Immature natural killer cell (primary cell): Measurements from ENCODE around the gene MSH2. TPM values are rescaled to one million over a fixed set of nuclear protein-coding genes. Genes with fewer than 3 reads are reported as not detected.
"Not testable (repeated sequence)": the region's sequence is repeated elsewhere in the genome, so short reads cannot be mapped to it uniquely, and the experiment has no call there.

Source experiments
- DNase-seq, 3 donors: peaks; one replicate each; pipeline ENCODE4 v3.0.0; 2022; ENCODE audit warnings: mixed read lengths in 1 of 3
- H3K27ac Mint-ChIP-seq, 6 donors: one replicate each; pipeline ENCODE4 v1.8.0; 2020; ENCODE audit warnings: mixed read lengths in 6 of 6, mild to moderate bottlenecking in 5 of 6, inconsistent platforms in 4 of 6, moderate library complexity in 3 of 6
- H3K27me3 Mint-ChIP-seq, 3 donors: one replicate each; pipeline ENCODE4 v1.8.0; 2020 to 2021; ENCODE audit warnings: low read depth in 3 of 3, mild to moderate bottlenecking in 3 of 3, mixed read lengths in 3 of 3, moderate library complexity in 3 of 3, inconsistent platforms in 1 of 3
- H3K36me3 Mint-ChIP-seq, 3 donors: one replicate each; pipeline ENCODE4 v1.8.0; 2020; ENCODE audit warnings: mixed read lengths in 3 of 3, inconsistent platforms in 2 of 3, mild to moderate bottlenecking in 2 of 3
- H3K4me1 Mint-ChIP-seq, 2 donors: one replicate each; pipeline ENCODE4 v1.8.0; 2020; ENCODE audit warnings: inconsistent platforms in 2 of 2, mild to moderate bottlenecking in 2 of 2, mixed read lengths in 2 of 2, moderate library complexity in 1 of 2
- H3K4me3 Mint-ChIP-seq, 5 donors: one replicate each; pipeline ENCODE4 v1.8.0; 2020; ENCODE audit warnings: mild to moderate bottlenecking in 5 of 5, mixed read lengths in 5 of 5, inconsistent platforms in 3 of 5, moderate library complexity in 3 of 5
- H3K9me3 Mint-ChIP-seq, 6 donors: one replicate each; pipeline ENCODE4 v1.8.0; 2020; ENCODE audit warnings: mild to moderate bottlenecking in 6 of 6, mixed read lengths in 6 of 6, inconsistent platforms in 4 of 6, moderate library complexity in 3 of 6
- polyA plus RNA-seq, 3 donors: library from polyadenylated mRNA; unstranded; fragments of 300-500 nt; fragmentation: Illumina TruSeq; gene quantifications; one replicate each; pipeline ENCODE4 v1.2.3, GENCODE V29; 2021

The MSH2 gene
- polyA plus RNA-seq, 3 donors from 2014 or later, result 22.9 to 34.2 (median 27.5) TPM

- no peak overlapping the region for H3K27ac Mint-ChIP-seq
- peaks cover 1 to 5% (median 2%) of the 10 kb centered on the region in 3 donors for H3K27me3 Mint-ChIP-seq
- DNase-seq, result no peak
- no peak overlapping the region for H3K4me3 Mint-ChIP-seq
- no peaks in the 10 kb centered on the region for H3K9me3 Mint-ChIP-seq
- H3K36me3 Mint-ChIP-seq, result no peaks in the 10 kb centered on the region
- H3K4me1 Mint-ChIP-seq, result no peaks in the 10 kb centered on the region
Measured at GRCh38 chr2:47389692-47390091, 13.3 kb upstream of the MSH2 start.

- peaks cover 7 to 11% (median 8%) of the 10 kb centered on the region in 3 donors for H3K27me3 Mint-ChIP-seq
- no peak for DNase-seq
- H3K4me1 Mint-ChIP-seq, result peaks cover 26 to 30% of the 10 kb centered on the region in 2 donors
- peaks cover 0 to 7% (median 4%) of the 10 kb centered on the region in 3 donors for H3K36me3 Mint-ChIP-seq
- no peaks in the 10 kb centered on the region for H3K9me3 Mint-ChIP-seq
- peak overlapping the region; percentile 86 to 99 (median 97) for H3K4me3 Mint-ChIP-seq
- H3K27ac Mint-ChIP-seq, result peak overlapping the region; percentile 85 to 96 (median 92)
Measured at GRCh38 chr2:47401789-47402554, 984 bp upstream of the MSH2 start.

GRCh38 chr2:47402555-47402804, 476 bp upstream of the MSH2 start:
- H3K4me3 Mint-ChIP-seq, result peak overlapping the region; percentile 86 to 99 (median 97)
- H3K27me3 Mint-ChIP-seq, result peaks cover 7 to 11% (median 10%) of the 10 kb centered on the region in 3 donors
- no peak for DNase-seq
- peak overlapping the region; percentile 85 to 96 (median 92) for H3K27ac Mint-ChIP-seq
- no peaks in the 10 kb centered on the region for H3K9me3 Mint-ChIP-seq
- H3K36me3 Mint-ChIP-seq, result peaks cover 0 to 7% (median 4%) of the 10 kb centered on the region in 3 donors
- peaks cover 26 to 34% of the 10 kb centered on the region in 2 donors for H3K4me1 Mint-ChIP-seq

GRCh38 chr2:47403609-47404193, 745 bp downstream of the MSH2 start:
- no peaks in the 10 kb centered on the region for H3K9me3 Mint-ChIP-seq
- no peak for DNase-seq
- H3K4me3 Mint-ChIP-seq, result peak overlapping the region; percentile 86 to 99 (median 97)
- peak overlapping the region; percentile 77 to 96 (median 90) for H3K27ac Mint-ChIP-seq
- H3K27me3 Mint-ChIP-seq, result peaks cover 7 to 11% (median 10%) of the 10 kb centered on the region in 3 donors
- H3K36me3 Mint-ChIP-seq, result peaks cover 0 to 16% (median 4%) of the 10 kb centered on the region in 3 donors
- H3K4me1 Mint-ChIP-seq, result peaks cover 28 to 44% of the 10 kb centered on the region in 2 donors

GRCh38 chr2:47404356-47404755, 1.4 kb downstream of the MSH2 start:
- Mint-ChIP-seq H3K36me3 (peaks cover 0 to 16% (median 4%) of the 10 kb centered on the region in 3 donors), H3K9me3 (no peaks in the 10 kb centered on the region), H3K4me3 (peak overlapping the region; percentile 86 to 99 (median 97)), H3K27ac (peak overlapping the region in 2 of 6 donors; percentile 63 to 85), H3K27me3 (peaks cover 7 to 11% (median 10%) of the 10 kb centered on the region in 3 donors), H3K4me1 (peaks cover 28 to 44% of the 10 kb centered on the region in 2 donors)
- DNase-seq, result no peak

GRCh38 chr2:47405757-47406156, 2.8 kb downstream of the MSH2 start:
- Mint-ChIP-seq H3K27ac (peak overlapping the region in 1 of 6 donors; percentile 45), H3K4me1 (peaks cover 28 to 44% of the 10 kb centered on the region in 2 donors), H3K9me3 (no peaks in the 10 kb centered on the region), H3K27me3 (peaks cover 7 to 11% (median 10%) of the 10 kb centered on the region in 3 donors), H3K4me3 (peak overlapping the region in 3 of 5 donors; percentile 18 to 52 (median 49)), H3K36me3 (peaks cover 0 to 16% (median 4%) of the 10 kb centered on the region in 3 donors)
- DNase-seq, result no peak

GRCh38 chr2:47406649-47407330, 3.8 kb downstream of the MSH2 start:
- not testable (repeated sequence) for H3K4me3 Mint-ChIP-seq, H3K9me3 Mint-ChIP-seq, DNase-seq, H3K27ac Mint-ChIP-seq
- H3K36me3 Mint-ChIP-seq, result peaks cover 0 to 16% (median 4%) of the 10 kb centered on the region in 3 donors
- H3K4me1 Mint-ChIP-seq, result peaks cover 28 to 44% of the 10 kb centered on the region in 2 donors
- H3K27me3 Mint-ChIP-seq, result peaks cover 7 to 11% (median 10%) of the 10 kb centered on the region in 3 donors

- H3K27me3 Mint-ChIP-seq, DNase-seq, H3K9me3 Mint-ChIP-seq, H3K27ac Mint-ChIP-seq, H3K4me3 Mint-ChIP-seq: not testable (repeated sequence)
- Mint-ChIP-seq H3K4me1 (peaks cover 20 to 35% of the 10 kb centered on the region in 2 donors), H3K36me3 (peaks cover 0 to 21% (median 11%) of the 10 kb centered on the region in 3 donors)
Measured at GRCh38 chr2:47407976-47408375, 5.0 kb downstream of the MSH2 start.

GRCh38 chr2:47414682-47415458, 11.9 kb downstream of the MSH2 start:
- Mint-ChIP-seq H3K36me3 (peaks cover 0 to 20% (median 15%) of the 10 kb centered on the region in 3 donors), H3K4me3 (no peak overlapping the region), H3K27ac (no peak overlapping the region), H3K27me3 (peaks cover 0 to 1% (median 0%) of the 10 kb centered on the region in 3 donors), H3K4me1 (no peaks in the 10 kb centered on the region), H3K9me3 (no peaks in the 10 kb centered on the region)
- DNase-seq, result no peak

GRCh38 chr2:47420214-47420613, 17.3 kb downstream of the MSH2 start:
- Mint-ChIP-seq H3K27ac (no peak overlapping the region), H3K4me1 (no peaks in the 10 kb centered on the region), H3K36me3 (peaks cover 0 to 16% (median 8%) of the 10 kb centered on the region in 3 donors), H3K27me3 (peaks cover 0 to 2% (median 1%) of the 10 kb centered on the region in 3 donors), H3K9me3 (no peaks in the 10 kb centered on the region), H3K4me3 (no peak overlapping the region)
- no peak for DNase-seq

- not testable (repeated sequence) for DNase-seq, H3K4me3 Mint-ChIP-seq, H3K9me3 Mint-ChIP-seq, H3K27ac Mint-ChIP-seq, H3K27me3 Mint-ChIP-seq, H3K4me1 Mint-ChIP-seq
- peaks cover 0 to 19% (median 11%) of the 10 kb centered on the region in 3 donors for H3K36me3 Mint-ChIP-seq
Measured at GRCh38 chr2:47420683-47421082, 17.7 kb downstream of the MSH2 start.

GRCh38 chr2:47422016-47422415, 19.1 kb downstream of the MSH2 start:
- Mint-ChIP-seq H3K4me1 (no peaks in the 10 kb centered on the region), H3K27ac (no peak overlapping the region), H3K4me3 (no peak overlapping the region), H3K27me3 (peaks cover 0 to 2% (median 1%) of the 10 kb centered on the region in 3 donors), H3K36me3 (peaks cover 0 to 19% (median 6%) of the 10 kb centered on the region in 3 donors), H3K9me3 (no peaks in the 10 kb centered on the region)
- DNase-seq, result no peak

GRCh38 chr2:47422560-47422959, 19.6 kb downstream of the MSH2 start:
- H3K4me3 Mint-ChIP-seq, result no peak overlapping the region
- H3K4me1 Mint-ChIP-seq, result no peaks in the 10 kb centered on the region
- no peaks in the 10 kb centered on the region for H3K9me3 Mint-ChIP-seq
- H3K27me3 Mint-ChIP-seq, result peaks cover 0 to 2% (median 1%) of the 10 kb centered on the region in 3 donors
- H3K36me3 Mint-ChIP-seq, result peaks cover 0 to 19% (median 6%) of the 10 kb centered on the region in 3 donors
- no peak for DNase-seq
- H3K27ac Mint-ChIP-seq, result no peak overlapping the region
